HG03442 (cell line): ENCODE data around the gene SAMD4B.

Experiments
- ATAC-seq: cut with Tn5 transposase; IDR thresholded peaks from one replicate; pipeline ENCODE4 v1.9.1; 2021; ENCODE audit warnings: mild to moderate bottlenecking, moderate library complexity; ENCODE audit not compliant: unreplicated experiment

The SAMD4B gene

DNA sequence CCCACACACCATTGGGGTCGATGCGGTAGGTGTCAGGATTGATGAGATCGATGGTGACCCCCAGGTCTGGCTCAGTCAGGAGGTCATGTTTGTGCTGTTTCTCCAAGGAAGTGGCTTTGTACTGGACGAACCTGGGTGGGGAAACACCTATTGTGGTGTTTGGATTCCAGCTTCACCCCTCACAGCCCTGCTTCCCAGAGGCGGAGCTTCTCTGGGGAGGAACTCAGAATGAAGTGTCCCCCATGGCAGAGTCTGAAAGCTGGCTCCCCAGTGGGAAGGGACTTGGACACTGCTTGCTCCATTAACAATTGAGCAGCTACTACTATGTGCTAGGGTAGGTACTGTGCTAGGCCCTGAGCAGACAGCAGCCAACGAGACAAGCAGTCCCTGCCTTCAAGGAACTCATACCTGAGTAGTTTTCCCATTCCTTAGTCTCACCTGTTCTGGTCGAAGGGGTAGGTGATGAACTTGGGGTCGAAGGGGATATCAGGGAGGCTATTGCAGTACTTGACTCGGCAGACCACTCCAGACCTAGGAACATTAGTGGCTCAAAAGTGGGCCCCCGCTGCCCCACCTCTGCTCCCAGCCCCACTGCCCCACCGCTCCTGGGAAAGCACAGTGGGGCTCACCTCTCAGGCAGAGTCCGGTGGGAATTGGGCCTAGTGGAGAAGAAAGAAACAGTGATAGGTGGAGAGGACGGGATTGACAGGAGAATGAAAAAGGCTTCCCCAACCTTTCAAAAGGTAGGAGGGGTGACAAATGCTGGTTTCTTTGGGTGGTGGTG, 47.6 kb downstream of the SAMD4B start:
- no peak for ATAC-seq

DNA sequence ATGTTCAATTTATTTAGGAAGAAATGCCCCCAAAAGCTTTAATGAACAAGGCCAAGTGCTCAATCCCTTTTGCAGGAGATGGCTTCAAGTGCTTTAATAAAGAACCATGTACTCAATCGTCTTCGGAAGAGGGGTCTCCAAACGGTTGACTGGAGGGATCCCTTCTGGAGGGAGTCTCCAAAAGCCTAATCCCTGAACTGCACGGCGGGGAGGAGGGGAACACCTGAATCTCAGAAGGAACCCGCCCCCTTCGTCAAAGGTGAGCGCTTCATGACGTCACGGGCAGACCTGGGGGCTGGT, 48.2 kb downstream of the SAMD4B start:
- no peak for ATAC-seq

DNA sequence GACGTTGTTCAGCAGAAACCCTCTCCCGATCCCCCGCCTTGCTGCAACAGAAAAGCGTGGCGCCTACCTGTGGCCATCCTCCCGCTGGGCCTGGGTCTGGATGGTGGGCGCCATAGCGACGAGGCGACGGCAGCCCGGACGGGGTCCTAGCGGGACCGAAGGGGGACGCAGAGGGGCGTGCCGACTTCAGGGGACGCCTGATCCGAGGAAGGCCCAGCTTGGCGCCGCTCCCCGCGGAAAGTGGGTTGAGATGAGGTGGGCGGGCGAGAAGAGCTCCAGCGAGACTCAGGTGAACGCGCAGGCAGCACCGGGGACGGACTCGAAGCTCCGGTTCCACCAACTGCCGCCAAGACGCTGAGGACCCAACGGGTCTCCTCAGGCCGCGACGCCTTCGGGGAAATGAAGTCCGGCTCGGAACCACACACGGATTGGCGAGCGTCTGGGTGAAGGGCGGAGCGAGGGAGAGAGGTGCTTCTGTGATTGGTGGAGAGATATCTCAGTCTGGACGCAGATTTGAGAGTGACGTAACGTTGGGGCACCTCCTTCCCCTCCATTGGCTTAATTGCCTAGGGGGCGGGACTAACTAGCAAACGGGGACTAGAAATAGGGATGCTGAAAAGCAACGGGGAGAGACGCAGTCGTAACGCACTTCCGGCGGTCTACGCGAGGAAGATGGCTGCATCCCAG, 48.7 kb downstream of the SAMD4B start, which contains the start of the genes MED29 and PAF1:
Gene MED29, plus strand, starts transcription at position 628 of the 687 bp plus-strand sequence. Its CDS starts 45 bp downstream, at position 673.
Gene PAF1, minus strand, starts transcription at position 356 of the 687 bp plus-strand sequence. Its CDS starts 242 bp downstream, at position 114.
- ATAC-seq = peak; percentile 88

DNA sequence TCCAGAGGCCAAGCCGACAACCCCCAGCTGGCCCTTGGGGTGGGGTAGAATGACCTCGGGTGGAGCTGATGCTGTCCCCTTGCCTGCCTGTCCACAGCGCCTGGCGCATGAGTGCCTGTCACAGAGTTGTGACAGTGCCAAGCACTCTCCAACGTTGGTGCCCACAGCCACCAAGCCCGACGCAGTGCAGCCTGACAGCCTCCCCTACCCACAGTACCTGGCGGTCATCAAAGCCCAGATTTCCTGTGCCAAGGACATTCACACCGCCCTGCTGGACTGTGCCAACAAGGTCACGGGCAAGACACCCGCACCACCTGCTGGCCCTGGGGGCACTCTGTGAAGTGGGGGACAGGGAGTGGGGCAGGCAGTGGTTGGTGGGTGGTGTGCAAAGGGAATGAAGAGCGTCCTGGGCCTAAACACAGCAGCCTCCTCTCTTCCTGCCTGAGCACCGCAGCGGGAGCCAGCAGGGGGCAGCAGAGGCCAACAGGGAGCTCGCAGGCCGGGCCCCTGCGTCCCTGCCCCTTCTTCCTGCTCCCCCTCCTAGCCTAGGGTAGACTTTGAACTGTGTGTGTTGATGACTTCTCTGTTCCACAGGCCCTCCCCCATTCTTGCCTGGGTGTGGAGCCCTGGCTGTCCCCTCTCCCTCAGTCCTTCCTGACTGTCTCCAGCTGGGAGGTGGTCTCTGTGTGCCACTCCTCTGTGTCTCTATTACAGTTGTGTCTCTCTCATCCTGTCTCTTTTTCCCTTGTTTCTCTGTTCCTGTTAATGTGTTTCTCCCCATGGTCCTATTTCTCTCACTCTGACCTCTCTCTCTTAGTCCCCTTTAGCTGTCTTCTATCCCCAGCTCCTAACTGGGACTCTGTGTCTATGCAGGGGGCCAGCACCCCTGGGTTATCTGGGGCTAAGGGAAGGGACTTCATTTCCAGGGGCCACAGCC, 55.4 kb downstream of the SAMD4B start:
- peak; percentile 34 for ATAC-seq

DNA sequence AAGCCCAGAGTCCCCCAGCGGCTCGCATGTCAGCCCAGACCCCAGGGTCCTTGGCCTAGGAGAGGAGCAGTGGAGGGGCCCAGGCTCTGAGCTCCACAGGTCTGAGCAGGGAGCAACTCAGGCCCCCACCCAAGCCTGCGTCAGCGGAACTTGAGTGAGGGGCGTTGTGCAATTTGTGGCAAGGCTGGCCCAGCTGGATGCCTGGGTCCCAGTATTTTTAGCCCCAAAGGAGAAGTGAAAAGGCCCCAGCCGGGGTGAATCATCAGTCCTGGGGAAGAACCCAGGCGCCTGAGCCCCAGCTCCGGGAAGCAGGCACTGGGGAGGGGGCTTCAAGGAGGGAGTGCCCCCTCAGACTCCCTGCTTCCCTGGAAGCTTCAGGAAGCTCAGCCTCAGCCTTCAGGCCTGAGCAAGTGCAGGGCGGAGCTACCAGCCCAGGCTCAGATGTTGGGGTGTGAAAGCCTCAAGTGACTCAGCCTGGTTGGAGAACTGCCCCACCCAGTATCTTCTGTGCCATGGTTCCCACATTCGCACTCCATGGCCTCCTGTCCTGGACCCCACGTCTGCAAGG, 56.2 kb downstream of the SAMD4B start:
- no peak for ATAC-seq

DNA sequence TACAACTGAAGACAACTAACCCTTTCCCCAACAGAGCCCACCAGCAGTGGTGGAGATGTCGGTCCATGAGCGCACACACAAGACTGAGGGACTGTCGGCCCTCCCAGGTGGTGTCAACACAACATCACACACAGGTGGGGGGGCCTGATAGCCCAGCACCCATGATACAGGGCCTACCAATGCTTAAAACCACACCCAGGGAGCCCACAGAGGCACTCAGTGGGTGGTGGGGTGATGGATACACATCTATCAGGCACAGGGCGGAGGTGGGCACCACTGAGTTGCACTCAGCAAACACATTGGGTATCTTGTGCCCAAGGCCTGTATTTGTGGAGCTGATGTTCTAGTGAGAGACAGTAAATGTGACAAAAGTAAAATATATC, 57.4 kb downstream of the SAMD4B start:
- ATAC-seq = no peak

DNA sequence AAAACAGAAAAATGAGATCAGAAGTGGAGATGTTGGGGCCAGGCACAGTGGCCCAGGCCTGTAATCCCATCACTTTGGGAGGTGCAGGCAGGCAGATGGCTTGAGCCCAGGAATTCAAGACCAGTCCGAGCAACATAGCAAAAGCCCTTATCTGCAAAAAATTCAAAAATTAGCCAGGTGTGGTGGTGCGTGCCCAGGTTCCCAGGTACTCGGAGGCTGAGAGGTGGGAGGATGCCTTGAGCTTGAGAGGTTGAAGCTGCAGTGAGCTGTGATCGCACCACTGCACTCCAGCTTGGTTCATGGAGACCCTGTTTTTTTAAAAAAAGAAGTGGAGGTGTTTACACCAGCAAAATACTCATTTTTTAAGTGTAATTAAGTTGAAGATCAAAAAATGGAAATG, 57.8 kb downstream of the SAMD4B start:
- ATAC-seq = no peak

DNA sequence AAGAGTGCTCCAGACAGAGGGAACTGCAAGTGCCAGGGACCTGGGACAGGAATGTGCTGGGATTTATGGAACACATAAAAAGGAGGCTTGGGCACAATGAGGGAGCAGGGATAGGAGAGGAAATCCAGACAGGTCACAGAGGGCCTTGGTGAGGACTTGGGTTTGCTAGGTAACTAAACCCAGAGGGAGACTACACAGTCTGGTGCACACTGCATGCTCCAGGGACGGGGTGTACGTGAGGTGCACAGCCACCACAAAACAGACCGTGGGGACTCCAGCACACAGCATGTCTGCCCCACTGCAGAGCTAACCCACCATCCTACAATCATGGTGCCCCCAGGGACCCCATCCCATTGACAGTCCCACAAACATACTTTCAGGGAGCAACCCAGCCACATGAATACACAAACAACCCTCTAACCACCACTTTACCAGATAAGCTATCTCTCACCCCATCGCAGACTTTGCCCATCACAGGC, 58.9 kb downstream of the SAMD4B start:
- peak; percentile 3 for ATAC-seq

DNA sequence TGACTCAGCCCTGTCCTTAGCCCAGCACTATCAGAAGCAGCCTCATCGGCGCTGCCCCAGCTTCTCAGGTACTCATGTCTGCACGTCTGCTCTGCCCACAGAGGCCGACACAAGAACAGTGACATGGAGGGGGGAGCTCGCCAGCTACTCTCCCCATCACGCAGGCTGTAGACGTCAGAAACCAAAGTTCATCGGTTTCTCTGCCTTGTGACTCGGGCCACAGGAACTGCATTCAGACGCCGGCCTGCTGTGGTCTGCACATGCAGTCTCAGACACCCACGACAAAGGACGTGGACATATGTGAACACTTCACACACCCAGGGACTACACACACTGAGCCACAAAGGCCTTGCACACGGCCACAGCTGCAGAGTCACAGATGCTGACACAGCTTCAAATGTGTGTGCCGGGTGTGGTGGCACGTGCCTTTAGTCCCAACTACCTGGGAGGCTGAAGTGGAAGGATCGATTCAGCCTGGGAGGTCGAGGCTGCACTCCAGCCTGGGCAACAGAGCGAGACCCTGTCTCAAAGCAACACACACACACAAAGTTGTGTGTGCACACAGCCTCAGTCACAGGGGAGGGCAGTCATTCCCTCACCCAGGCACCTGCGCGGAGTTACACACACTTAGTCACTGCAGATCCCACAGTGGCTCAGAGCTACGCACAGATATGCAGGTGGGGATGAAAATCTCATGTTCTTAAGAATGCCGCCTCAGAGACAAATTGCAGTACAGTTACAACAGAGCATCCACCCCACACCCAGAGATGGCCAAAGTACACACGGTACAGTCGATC, 59.5 kb downstream of the SAMD4B start:
- ATAC-seq = peak; percentile 18

DNA sequence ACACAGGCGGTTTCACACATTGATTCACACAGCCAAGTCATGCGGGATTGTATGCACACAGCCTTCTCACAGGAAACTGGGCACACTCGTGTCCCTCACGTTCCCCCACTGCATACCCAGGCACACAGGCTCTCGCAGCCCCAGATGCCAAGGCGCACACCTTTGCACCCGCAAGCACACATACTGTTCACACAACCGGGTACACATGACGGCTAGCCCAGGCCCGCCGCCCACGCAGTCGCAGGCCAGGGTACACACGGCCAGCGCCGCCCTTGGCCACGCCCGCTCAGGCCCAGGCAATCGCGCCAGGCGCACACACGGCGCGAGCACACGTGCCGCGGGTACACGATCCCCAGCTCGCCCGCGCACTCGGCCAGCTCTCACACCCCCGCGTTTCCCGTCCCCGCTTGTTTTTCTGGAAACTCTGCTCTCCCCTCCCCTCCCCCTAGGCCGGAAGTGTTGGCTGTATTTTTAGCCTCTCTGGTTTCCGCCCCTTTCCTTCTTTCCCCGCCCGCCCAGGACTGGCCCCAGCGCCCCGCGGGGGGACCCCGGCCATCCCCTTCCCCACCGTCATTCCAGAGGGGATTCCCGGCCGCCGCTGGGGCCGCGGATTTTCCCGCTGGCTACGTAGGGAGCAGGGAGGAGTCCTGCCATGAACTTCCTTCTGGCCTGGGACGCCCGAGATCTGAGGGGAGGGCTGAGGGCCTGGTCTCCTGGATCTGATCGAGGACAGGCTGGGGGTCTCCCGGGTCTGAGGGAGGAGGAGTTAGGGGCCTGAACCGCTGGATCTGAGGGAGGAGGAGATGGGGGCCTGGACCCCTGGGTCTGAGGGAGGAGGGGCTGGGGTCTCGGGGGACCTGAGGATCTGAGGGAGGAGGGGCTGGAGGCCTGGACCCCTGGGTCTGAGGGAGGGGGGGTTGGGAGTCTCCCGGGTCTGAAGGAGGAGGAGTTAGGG, 60.4 kb downstream of the SAMD4B start:
- ATAC-seq = peak; percentile 21

DNA sequence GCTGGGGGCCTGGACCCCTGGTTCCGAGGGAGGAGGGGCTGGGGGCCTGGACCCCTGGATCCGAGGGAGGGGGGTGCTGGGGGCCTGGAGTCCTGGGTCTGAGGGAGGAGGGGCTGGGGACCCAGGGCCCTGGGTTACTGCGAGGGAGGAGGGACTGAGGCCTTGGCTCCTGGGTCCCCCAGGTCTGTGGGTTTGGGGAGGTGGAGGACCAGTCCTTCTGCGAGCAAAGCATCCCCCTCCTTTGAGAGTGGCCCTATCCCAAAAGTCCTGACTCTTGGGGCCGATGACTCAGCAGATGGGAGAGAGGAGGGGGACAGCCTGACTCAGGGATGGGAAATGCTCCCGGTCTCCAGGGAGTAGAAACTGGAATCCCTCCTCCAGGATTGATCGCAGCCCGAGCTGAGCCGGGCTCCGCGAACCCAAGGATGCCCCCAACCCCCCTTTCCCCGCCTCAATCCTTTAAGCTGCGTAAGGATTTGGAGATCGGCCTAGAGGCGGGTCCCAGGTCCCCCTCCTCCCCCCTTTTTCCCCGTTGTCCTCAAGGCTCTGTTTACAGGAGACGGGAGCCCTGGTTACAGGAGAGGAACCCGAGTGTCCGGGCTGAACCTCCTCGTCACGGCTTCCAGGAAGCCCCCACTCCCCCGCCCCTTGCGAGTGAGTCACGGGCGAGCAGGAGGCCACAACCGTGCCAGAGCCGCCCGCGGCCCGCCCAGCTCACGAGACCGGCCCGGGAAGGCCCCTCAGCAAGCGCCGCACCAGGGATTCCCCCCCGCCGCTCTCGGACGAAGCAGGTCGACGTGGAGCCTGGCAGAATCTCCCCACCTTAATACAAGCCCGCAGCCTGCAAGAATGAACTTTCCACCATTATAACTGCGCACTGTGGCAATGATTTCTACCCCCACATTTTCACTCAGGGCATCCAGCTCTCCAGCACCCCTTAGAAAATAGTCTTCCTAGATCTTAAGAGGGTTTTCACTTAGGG, 61.4 kb downstream of the SAMD4B start:
- peak; percentile 22 for ATAC-seq

DNA sequence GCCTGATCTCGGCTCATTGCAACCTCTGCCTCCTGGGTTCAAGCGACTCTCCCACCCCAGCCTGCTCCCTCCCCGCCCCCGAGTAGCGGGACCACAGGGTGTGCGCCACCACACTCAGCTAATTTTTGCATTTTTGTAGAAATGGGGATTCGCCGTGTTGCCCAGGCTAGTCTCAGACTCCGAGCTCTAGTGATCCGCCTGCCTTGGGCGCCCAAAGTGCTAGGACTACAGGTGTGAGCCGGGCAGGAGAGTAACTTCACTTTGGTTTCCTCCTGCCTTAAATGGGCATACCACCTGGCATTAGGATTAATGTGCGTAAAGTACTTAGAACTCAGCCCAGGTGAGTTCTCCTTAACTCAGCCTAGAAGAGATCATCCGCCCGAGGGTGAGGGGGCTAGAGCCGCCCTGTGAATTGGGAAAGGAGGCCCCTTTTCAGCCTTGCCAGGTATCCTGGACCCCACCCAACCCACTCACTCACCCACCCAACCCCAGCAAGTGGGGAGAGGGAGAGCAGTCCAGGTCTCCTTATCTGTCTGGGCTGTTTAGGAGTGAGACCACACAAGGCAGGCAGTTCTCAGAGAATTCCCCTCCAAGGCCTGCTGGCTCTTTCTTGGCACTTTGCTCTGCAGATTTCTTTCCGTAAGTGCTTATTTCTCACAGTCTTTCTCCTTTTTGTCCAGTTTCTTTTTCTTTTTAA, 63.2 kb downstream of the SAMD4B start:
- no peak for ATAC-seq

DNA sequence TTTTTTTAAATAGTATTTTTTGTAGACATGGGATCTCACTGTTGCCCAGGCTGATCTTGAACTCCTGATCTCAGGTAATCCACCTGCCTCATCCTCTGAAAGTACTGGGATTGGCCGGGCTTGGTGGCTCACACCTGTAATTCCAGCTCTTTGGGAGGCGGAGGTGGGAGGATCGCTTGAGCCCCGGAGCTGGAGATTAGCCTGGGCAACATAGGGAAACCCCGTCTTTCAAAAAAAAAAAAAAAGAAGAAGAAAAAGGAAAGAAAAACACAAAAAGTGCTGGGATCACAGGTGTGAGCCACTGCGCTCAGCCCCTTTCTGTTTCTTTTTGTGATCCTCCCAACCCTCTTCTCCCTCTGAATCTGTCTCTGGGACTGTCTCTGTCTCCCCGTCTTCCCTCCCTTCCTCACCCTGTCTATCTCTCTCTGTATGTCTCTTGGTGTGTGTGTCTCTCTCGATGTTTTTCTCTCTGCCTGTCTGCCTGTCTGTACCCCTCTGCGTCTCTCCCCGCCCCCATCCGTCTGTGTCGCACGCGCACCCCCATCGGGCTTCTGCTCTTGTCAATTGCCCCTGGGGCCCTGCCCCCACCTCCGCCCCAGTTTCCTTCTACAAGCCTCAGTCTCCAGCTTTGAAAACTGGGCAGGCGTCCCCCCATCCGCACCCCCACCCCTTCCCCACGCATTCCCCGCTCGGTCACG, 63.9 kb downstream of the SAMD4B start:
- no peak for ATAC-seq

DNA sequence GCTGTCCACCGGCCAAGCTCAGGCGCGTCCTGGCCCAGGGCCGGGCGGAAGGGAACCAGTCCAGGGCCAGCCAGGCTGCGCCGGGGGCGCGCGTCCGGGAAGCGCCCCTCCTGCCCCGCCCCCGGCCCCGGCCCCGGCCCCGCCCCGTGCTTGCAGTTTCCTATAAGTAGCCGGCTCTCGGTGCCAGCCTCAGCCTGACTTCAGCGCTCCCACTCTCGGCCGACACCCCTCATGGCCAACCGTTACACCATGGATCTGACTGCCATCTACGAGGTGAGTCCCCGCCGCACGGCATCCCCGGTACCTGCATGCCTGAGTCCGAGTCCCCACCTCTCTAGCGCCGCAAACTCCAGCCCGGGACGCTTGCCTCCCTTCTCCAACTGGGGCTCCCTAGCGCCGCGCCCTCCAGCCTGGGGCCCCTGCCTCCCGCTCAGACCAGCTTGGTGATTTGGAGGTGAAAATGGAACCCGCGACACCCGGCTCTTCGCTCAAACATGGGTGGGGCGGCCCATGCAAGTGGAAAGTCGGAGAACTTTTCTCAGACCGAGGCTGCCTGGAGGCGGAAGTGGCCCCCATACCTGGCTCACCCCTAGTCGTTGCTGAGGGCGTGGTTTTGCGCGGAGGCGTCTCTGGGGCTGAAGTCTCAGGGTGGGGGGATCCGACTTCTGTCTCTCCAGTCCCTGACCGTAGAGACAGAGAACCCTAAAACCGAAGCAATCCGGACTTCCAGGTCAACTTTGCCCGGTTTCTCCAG, 64.6 kb downstream of the SAMD4B start, which contains the start of gene ZFP36:
Gene ZFP36, plus strand, starts transcription at position 192 of the 754 bp plus-strand sequence. Its CDS starts 58 bp downstream, at position 250.
- peak; percentile 13 for ATAC-seq

DNA sequence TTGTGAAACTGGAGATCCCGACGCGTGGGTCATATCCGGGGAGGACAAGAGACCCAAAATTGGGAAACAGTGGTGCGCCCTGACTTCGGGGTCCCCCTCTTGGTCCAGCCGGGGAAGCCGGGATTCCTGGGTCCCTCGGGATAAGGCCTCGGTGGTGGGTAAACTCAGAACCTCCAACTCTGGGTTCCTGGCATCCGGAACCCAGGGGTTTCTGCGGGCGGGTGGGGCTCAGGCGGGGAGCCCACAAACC, 65.1 kb downstream of the SAMD4B start:
- ATAC-seq = no peak
